HEK293 (cell line): ENCODE results near the gene CALML3.

Source experiments
- CTCF ChIA-PET: fragments of 350-600 bp; formaldehyde crosslinking; extraction: SDS; loops from one replicate; lab custom pipeline; 2021; ENCODE audit warnings: antibody characterized with exemption; lab: Yijun Ruan, JAX
- POLR2A ChIA-PET: fragments of 300-600 bp; formaldehyde crosslinking; extraction: SDS; loops from one replicate; lab custom pipeline; 2020; ENCODE audit warnings: antibody characterized with exemption, inconsistent platforms; lab: Yijun Ruan, JAX
- H3K27ac ChIP-seq: fragments of 200-500 bp; sonication (Bioruptor generic); 2 replicates; pipeline ENCODE4 v1.5.1; 2014; ENCODE audit warnings: low read depth, low read length, control low read depth, inconsistent platforms; ENCODE audit errors: extremely low read depth
- H3K36me3 ChIP-seq, 2 experiments: fragments of 200-500 bp in 1 of 2; sonication (Bioruptor generic) in 1 of 2; 1 replicate in 1 of 2; 2 replicates in 1 of 2; pipeline ENCODE4 v1.5.1; 2014 to 2017; ENCODE audit warnings: inconsistent platforms in 2 of 2, low read length in 2 of 2; ENCODE audit not compliant: control insufficient read depth in 2 of 2, insufficient read depth in 1 of 2
- H3K4me1 ChIP-seq: fragments of 200-500 bp; sonication (Bioruptor generic); 2 replicates; pipeline ENCODE4 v1.5.1; 2014; ENCODE audit warnings: mild to moderate bottlenecking, low read length, inconsistent platforms; ENCODE audit not compliant: control insufficient read depth, insufficient read depth
- H3K4me3 ChIP-seq: 2 replicates; pipeline ENCODE4 v1.5.1; 2011; ENCODE audit warnings: low read depth, mild to moderate bottlenecking, control low read depth, low read length, moderate library complexity
- H3K9me3 ChIP-seq: fragments of 200-500 bp; sonication (Bioruptor generic); 2 replicates; pipeline ENCODE4 v1.5.1; 2014; ENCODE audit warnings: low read depth, low read length, inconsistent platforms; ENCODE audit not compliant: control insufficient read depth, insufficient read depth
- HOXC10 ChIP-seq: sonication (generic); formaldehyde crosslinking; IDR thresholded peaks from 2 replicates; pipeline ENCODE4 v1.8.1; 2023; ENCODE audit warnings: mild to moderate bottlenecking, missing genetic modification reagents
- KLF1 ChIP-seq: fragments of 450-650 bp; formaldehyde crosslinking; IDR thresholded peaks from 2 replicates; pipeline ENCODE4 v1.5.1; 2016; ENCODE audit warnings: missing biosample characterization, missing genetic modification characterization
- KLF10 ChIP-seq: fragments of 450-650 bp; IDR thresholded peaks from 2 replicates; pipeline ENCODE4 v1.5.1; 2018; ENCODE audit warnings: missing biosample characterization, mild to moderate bottlenecking, missing genetic modification characterization
- YY1 ChIP-seq: fragments of 450-650 bp; formaldehyde crosslinking; IDR thresholded peaks from 2 replicates; pipeline ENCODE4 v1.5.1; 2018; ENCODE audit warnings: missing biosample characterization, missing genetic modification characterization
- ZBTB21 ChIP-seq: fragments of 450-650 bp; formaldehyde crosslinking; IDR thresholded peaks from 2 replicates; pipeline ENCODE4 v1.5.1; 2017; ENCODE audit warnings: missing biosample characterization, missing genetic modification characterization
- ZNF10 ChIP-seq: fragments of 450-650 bp; formaldehyde crosslinking; IDR thresholded peaks from 2 replicates; pipeline ENCODE4 v1.5.1; 2017; ENCODE audit warnings: missing biosample characterization, missing genetic modification characterization
- ZNF132 ChIP-seq: fragments of 450-650 bp; formaldehyde crosslinking; IDR thresholded peaks from 2 replicates; pipeline ENCODE4 v1.5.1; 2017; ENCODE audit warnings: missing biosample characterization, missing genetic modification characterization, borderline replicate concordance
- ZNF133 ChIP-seq: fragments of 450-650 bp; formaldehyde crosslinking; IDR thresholded peaks from 2 replicates; pipeline ENCODE4 v1.5.1; 2016; ENCODE audit warnings: missing biosample characterization, missing genetic modification characterization
- ZNF155 ChIP-seq: fragments of 450-650 bp; formaldehyde crosslinking; IDR thresholded peaks from 2 replicates; pipeline ENCODE4 v1.5.1; 2016; ENCODE audit warnings: missing biosample characterization, missing genetic modification characterization
- ZNF26 ChIP-seq: fragments of 450-650 bp; formaldehyde crosslinking; IDR thresholded peaks from 2 replicates; pipeline ENCODE4 v1.5.1; 2016; ENCODE audit warnings: missing biosample characterization, missing genetic modification characterization
- ZNF404 ChIP-seq: fragments of 450-650 bp; formaldehyde crosslinking; IDR thresholded peaks from 2 replicates; pipeline ENCODE4 v1.5.1; 2017; ENCODE audit warnings: missing biosample characterization, missing genetic modification characterization
- ZNF423 ChIP-seq: fragments of 450-650 bp; formaldehyde crosslinking; IDR thresholded peaks from 2 replicates; pipeline ENCODE4 v1.5.1; 2016; ENCODE audit warnings: missing biosample characterization, missing genetic modification characterization
- ZNF521 ChIP-seq: fragments of 450-650 bp; formaldehyde crosslinking; IDR thresholded peaks from 2 replicates; pipeline ENCODE4 v1.5.1; 2017; ENCODE audit warnings: missing biosample characterization, mild to moderate bottlenecking, missing genetic modification characterization
- ZNF626 ChIP-seq: fragments of 450-650 bp; sonication (Bioruptor Pico); formaldehyde crosslinking; IDR thresholded peaks from 2 replicates; pipeline ENCODE4 v1.5.1; 2018; ENCODE audit warnings: missing biosample characterization, missing genetic modification characterization, inconsistent platforms
- ZNF664 ChIP-seq: fragments of 450-650 bp; formaldehyde crosslinking; IDR thresholded peaks from 2 replicates; pipeline ENCODE4 v1.5.1; 2016; ENCODE audit warnings: missing biosample characterization, missing genetic modification characterization
- ZNF768 ChIP-seq: fragments of 450-650 bp; formaldehyde crosslinking; IDR thresholded peaks from 2 replicates; pipeline ENCODE4 v1.5.1; 2018; ENCODE audit warnings: missing biosample characterization, mild to moderate bottlenecking, missing genetic modification characterization
- ZNF792 ChIP-seq: fragments of 450-650 bp; formaldehyde crosslinking; IDR thresholded peaks from 2 replicates; pipeline ENCODE4 v1.5.1; 2016; ENCODE audit warnings: missing biosample characterization, missing genetic modification characterization

Gene CALML3

GRCh38 chr10:5570979-5571810 lies 46.4 kb downstream of the CALML3 start:
- H3K36me3 ChIP-seq = no peaks in the 10 kb centered on the region
- ChIA-PET CTCF (no interaction called here), POLR2A (interaction anchor here (1.0 kb wide), 1 partner anchor 17 kb away, joined by 3 read pairs; no protein-coding TSS in a partner anchor)

DNA sequence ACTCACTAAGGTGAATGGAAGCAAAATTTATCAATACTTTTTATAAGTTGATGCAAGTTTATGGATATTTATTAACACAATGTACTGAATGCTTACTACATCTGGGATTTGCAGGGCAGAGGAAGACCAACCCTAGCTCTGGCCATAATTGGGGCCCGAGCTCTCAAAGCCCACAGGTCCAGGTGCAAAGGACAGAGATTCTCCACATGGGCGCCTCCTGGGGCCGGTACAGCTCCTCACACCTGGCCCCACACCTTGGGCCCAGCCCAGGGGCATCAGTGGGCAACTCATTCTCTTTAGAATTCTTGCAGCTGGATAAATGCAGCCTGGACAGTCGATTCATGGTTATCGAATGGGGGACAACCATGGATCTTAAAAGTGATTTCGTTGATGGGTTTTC lies 47.1 kb downstream of the CALML3 start:
- H3K4me1 ChIP-seq = 0 out of 2 replicates have a peak, but pooled peaks cover 3% of the 10 kb centered on the region
- ChIA-PET CTCF (no interaction called here), POLR2A (interaction anchor here (1.0 kb wide), 1 partner anchor 18 kb away, joined by 3 read pairs; no protein-coding TSS in a partner anchor)

More at GRCh38 chr10:5570979-5571810, 46.4 kb downstream of the CALML3 start:
- peak; percentile 67; the same call in 1 of the 2 replicates for TF ChIP-seq ZNF768 (tag by site-specific recombination)
- TF ChIP-seq ZNF155 (tag by site-specific recombination) = no peak
- Histone ChIP-seq H3K4me3 (no peak overlapping the region), H3K4me1 (peaks cover 5% of the 10 kb centered on the region; the same call in 1 of the 2 replicates), H3K27ac (no peak overlapping the region), H3K9me3 (no peaks in the 10 kb centered on the region)

DNA sequence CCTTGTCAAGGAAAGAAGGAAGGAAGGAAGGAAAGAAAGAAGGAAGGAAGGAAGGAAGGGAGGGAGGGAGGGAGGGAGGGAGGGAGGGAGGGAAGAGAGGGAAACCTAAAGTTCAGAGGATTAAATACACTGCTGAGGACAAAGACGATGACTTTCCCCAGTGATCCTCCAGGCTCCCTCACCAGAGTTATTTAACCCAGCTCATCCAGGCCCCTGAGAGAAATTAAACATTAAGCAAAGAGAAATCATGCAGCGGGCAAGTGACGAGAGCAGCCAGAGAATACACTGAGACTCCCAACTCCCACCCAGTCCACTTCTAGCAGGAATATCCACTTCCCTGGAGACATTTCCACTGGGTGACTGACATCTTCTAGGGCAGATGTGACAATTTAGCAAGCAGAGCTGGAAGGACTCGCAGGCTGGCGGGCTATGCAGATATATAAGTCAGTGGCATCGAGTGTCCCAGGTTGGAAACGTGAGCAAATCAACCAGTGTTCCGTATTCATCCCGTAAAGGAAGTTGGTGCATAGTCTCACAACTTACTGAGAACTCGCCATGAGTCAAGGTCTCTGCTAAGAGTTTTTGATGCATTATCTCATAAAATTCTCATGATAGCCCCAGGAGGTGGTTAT lies 48.7 kb downstream of the CALML3 start:
- POLR2A ChIA-PET = no interaction called here
- Histone ChIP-seq H3K36me3 (no peaks in the 10 kb centered on the region), H3K9me3 (no peaks in the 10 kb centered on the region), H3K27ac (no peak overlapping the region), H3K4me1 (0 out of 2 replicates have a peak, but pooled peaks cover 3% of the 10 kb centered on the region), H3K4me3 (no peak overlapping the region)
- CTCF ChIA-PET = interaction anchor here (0.6 to 1.3 kb wide), 2 partner anchors 10 to 49 kb away, joined by 3 read pairs; no protein-coding TSS in a partner anchor
- TF ChIP-seq ZNF423 (tag by site-specific recombination) (no peak), ZNF792 (tag by site-specific recombination) (no peak), ZNF133 (tag by site-specific recombination) (no peak), ZNF404 (tag by site-specific recombination) (no peak), ZNF521 (tag by site-specific recombination) (no peak), ZNF26 (tag by site-specific recombination) (no peak), ZNF10 (no peak), HOXC10 (CRISPR knock-in tag) (no peak)
- TF ChIP-seq, all 188 proteins: peak for 0

More for the DNA sequence above, 47.1 kb downstream of the CALML3 start:
- Histone ChIP-seq H3K27ac (no peak overlapping the region), H3K36me3 (no peaks in the 10 kb centered on the region), H3K9me3 (no peaks in the 10 kb centered on the region), H3K4me3 (no peak overlapping the region)
- TF ChIP-seq YY1 (tag by site-specific recombination) (no peak), ZBTB21 (tag by site-specific recombination) (no peak), ZNF626 (tag by site-specific recombination) (no peak), ZNF132 (no peak), ZNF664 (tag by site-specific recombination) (no peak), KLF10 (tag by site-specific recombination) (no peak), KLF1 (no peak)
